HUDEP-2 (cell line): Measurements from ENCODE around the gene RHBDD2.

Source experiments
- DNase-seq, 76 experiments: peaks; one replicate each; lab custom pipeline; 2025; ENCODE audit not compliant: unreplicated experiment in 76 of 76; lab: John Stamatoyannopoulos, UW

RHBDD2 gene

DNA sequence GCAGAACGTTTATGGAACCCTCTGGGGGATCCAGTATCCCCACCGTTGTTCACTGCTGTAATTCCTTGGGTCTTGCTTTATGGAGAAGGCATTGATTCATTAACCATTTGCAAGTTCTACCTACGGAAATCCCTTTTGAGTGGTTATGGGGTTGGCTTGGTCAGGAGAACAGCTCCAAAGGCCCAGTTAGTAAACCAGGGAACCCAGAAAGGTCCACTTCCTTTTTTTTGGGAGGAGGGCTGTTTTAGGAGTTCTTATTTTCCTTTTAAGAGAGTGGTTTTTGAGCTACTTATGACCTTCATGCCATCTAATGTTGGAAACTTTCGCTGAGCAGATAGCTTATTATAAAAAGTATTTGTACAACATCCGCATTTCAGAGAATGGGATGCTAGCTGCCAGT lies 37.4 kb downstream of the RHBDD2 start:
- no peak for DNase-seq

- DNase-seq: no peak
These were observed 38.1 kb downstream of the RHBDD2 start for GRCh38 chr7:75916685-75917634.

DNA sequence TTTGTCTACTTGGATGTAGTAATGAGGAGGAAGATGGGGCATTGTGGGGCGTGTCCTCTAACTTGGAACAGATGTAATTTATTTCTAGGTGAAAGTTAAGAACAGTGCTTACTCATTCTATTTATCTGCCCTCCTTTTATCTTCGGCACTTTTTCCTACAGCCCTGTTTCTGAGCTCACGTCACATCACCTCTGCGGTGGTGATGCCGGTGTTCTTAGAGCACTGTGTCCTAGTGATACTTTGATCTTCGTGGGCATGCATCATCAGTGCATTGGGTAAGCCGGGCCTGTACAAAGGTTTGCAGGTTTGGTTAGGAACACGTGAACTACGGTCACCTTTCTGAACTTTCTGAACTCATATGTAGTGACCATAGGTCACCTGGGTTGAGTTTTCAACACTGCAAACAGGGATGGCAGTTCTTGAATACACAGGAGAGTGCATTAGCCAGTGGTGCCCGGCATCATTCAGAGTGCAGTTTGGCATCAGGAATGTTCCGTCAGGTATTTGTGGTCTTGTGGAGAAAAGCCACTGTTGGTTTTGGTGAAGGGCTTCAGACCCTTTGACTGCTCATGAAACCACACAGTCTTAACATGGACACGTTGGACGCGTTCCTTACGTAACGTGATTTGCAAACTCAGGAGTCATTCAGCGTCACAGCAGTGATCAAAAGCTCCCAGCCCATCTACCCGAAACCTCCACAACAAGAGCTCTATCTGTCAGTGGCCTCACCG lies 41.8 kb downstream of the RHBDD2 start:
- no peak for DNase-seq

DNA sequence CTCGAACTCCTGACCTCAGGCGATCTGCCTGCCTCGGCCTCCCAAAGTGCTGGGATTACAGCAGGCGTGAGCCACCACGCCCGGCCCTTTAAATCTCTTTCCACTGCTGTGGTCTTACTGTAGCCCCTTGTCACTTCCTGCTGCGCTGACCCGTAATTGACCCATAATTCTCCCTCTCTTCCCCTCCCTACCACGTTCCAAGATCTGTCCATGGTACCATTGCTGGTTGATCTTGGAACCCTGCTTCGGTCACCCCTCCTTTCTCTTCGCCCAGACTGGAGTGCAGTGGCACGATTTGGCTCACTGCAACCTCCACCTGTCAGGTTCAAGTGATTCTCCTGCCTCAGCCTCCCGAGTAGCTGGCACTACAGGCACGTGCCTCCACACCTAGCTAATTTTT lies 42.6 kb downstream of the RHBDD2 start:
- DNase-seq: no peak

- peak in 5 of 76 experiments; percentile 3 to 28 (median 11) for DNase-seq
These were observed 44.3 kb downstream of the RHBDD2 start for GRCh38 chr7:75922966-75923603.

GRCh38 chr7:75924256-75924655 lies 45.4 kb downstream of the RHBDD2 start:
- no peak for DNase-seq

- DNase-seq: no peak
These were observed 46.1 kb downstream of the RHBDD2 start for GRCh38 chr7:75924889-75925288.

DNA sequence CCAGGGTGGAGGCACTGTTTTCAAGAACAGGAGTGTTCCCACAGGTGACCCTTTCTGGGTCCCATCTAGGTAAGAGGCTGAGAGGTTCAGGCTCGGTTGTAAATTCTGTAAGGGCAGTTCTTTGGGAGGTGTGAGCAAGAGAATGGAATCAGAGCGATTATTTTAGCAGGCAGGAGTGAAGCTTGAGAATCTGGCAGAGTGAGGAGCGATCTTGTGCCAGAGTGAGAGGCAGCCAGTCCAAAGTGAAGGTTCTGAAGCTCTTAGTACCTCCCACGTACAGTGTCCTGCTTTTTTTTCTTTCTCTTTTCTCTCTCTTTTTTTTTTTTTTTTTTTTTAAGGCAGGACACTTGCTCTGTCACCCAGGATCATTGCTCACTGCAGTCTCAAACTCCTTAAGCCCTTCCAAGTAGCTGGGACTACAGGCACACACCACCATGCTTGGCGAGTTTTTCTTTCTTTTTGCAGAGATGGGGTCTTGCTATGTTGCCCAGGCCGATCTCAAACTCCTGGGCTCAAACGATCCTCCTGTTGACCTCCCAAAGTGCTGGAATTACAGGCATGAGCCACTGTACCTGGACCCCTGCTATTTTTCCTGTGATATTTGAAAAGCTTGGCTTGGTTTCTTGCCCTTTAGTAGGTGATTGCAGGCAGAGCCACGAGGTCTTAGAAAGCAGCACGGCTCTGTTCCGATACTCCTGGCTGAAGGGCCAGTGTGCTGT lies 47.0 kb downstream of the RHBDD2 start:
- DNase-seq: no peak

DNA sequence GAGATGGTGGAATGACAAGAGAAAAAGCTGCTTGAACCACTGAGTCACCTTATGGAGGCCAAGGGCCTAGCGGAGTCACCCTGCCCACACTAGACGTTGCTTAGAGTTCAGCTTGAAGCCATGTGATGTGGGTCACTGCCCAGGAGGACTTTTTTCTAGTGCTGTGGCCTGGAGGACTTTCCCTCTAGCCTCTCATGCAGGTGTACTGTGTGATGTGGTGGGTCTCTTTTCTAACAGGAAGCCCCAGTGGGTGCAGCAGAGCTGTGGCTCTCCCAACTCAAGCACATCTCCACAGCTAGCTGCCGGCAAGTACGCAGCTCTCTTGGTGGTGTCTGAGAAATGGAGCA lies 49.7 kb downstream of the RHBDD2 start:
- DNase-seq: no peak

DNA sequence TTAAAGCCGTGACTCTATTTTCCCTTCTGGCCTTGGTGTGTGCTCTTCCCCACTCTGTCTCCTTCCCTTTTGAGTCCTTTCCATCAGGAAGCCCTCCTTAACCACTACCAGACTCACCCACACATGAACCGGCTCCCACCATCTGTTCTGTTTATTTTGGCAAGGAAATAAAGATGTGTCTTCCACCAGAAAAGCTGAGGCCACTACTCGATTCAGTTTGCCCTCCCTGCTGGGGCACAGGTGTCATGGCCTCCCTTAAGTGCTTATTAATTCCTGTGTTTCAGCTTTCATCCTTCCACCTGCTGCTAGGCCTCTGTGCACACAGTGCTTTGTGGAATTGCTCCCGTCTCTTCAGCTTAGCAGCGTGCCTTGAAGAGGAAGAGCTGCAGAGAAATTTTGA lies 52.8 kb downstream of the RHBDD2 start:
- no peak for DNase-seq

DNA sequence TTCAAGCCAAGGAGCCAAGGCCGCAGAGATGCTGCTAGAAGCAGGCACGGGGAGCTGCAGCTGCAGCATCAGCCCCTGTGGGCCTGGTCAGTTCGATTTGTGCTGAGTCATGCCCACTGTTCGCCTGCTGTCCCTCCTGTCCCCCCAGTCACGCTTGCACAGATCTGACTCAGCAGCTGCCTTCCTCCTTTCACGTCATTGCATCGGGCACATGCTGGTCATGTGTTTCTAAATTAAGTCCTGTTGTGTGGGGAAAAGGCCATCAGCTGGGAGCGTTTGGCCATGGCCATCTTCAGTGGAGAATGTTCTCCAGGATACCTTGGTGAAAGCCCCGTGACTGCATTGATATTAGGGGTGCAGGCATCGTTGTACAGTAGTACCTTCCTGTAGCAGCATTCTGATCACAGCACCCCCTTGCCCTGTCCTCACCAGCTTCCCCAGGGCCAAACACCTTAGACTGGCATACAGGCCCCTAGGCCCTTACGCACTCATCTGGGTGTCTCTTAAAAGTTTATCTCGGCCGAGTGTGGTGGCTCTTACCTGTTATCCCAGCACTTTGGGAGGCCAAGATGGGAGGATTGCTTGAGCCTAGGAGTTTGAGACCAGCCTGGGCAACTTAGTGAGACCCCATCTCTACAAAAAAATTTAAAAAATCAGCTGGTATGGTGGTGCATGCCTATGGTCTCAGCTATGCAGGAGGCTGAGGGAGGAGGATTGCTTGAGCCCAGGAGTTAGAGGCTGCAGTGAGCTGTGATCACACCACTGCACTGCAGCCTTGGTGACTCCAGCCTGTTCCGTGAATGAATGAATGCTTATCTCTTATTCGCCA lies 59.3 kb downstream of the RHBDD2 start:
- DNase-seq: no peak
